Mucosa of descending colon (tissue), 3 donors: Measurements from ENCODE around the gene PLD6. TPM values are rescaled to one million over a fixed set of nuclear protein-coding genes. Genes with fewer than 3 reads are reported as not detected.
"Not testable (repeated sequence)": the region's sequence is repeated elsewhere in the genome, so short reads cannot be mapped to it uniquely, and the experiment has no call there.

Experiments
- ATAC-seq: fragments of 200-7000 bp; cut with Tn5 transposase; one replicate; pipeline ENCODE4 v1.9.1; 2020; ENCODE audit warnings: mild to moderate bottlenecking, moderate library complexity
- DNase-seq, 3 donors: peaks; one replicate each; pipeline ENCODE4 v3.0.0-alpha.2; 2020
- H3K36me3 ChIP-seq: fragments of 200-600 bp; one replicate; pipeline ENCODE4 v1.8.0; 2021; ENCODE audit warnings: low read depth, mild to moderate bottlenecking
- H3K4me1 ChIP-seq: fragments of 200-600 bp; one replicate; pipeline ENCODE4 v1.8.0; 2021; ENCODE audit warnings: low read depth, mild to moderate bottlenecking
- H3K4me3 ChIP-seq: fragments of 200-600 bp; one replicate; pipeline ENCODE4 v1.8.0; 2021; ENCODE audit warnings: mild to moderate bottlenecking
- H3K9me3 ChIP-seq: fragments of 200-600 bp; one replicate; pipeline ENCODE4 v1.8.0; 2021; ENCODE audit warnings: mild to moderate bottlenecking
- CTCF ChIP-seq: fragments of 200-600 bp; IDR thresholded peaks from one replicate; pipeline ENCODE4 v1.8.0; 2022; ENCODE audit warnings: antibody characterized with exemption, mild to moderate bottlenecking
- intact Hi-C, 2 donors: fragments of 100-400 bp; cut with DNase I in 1 of 2; cut with micrococcal nuclease in 1 of 2; formaldehyde crosslinking; loops; one replicate each; pipeline versions ENCODE4 v1.11.0 to v1.11.1; 2022; cut with DNase I, micrococcal nuclease
- total RNA-seq, 3 donors: library from RNA; stranded (reverse); fragmentation: NEBNext Ultra II Directional in 2 of 3; extraction: Animal tissue kit (Norgen Biotek cat#: 25700) in 2 of 3; gene quantifications; one replicate each; pipeline versions ENCODE4 v1.2.1 to v1.2.4, GENCODE V29; 2021 to 2023
- donor health status: DM: no; HTN: no; CAD: no; lungs with moderate emphysema.
- donor health status: DM: no; HTN: no; CAD: no.
- donor health status: DM: no; HTN: yes; CAD: no.

PLD6 gene
- total RNA-seq, 3 donors from 2014 or later = 1.3 to 12.9 (median 2.0) TPM

GRCh38 chr17:17161759-17162158 is 44.4 kb downstream of the PLD6 start:
- TF ChIP-seq CTCF = no peak
- ATAC-seq (no peak), DNase-seq (no peak)
- Histone ChIP-seq H3K36me3 (peaks cover 10% of the 10 kb centered on the region), H3K4me3 (no peak overlapping the region), H3K9me3 (no peaks in the 10 kb centered on the region), H3K4me1 (no peaks in the 10 kb centered on the region)
- intact Hi-C loops = no loop called here

DNA sequence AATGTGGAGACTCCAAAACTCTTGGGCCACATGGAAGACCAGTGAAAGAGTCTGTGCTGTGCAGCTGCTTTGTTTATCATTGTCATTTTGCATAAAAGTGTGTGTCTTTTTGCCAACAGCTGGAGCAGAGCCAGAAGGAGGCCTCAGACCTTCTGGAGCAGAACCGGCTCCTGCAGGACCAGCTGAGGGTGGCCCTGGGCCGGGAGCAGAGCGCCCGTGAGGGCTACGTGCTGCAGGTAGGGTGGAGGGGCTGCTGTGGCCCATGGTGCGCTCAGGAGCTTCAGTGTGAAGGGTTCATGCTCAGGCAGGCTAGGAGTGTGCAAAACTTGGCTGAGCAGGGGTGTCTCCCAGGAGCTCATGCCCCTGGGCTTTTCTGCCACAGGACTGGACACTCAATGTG is 45.0 kb downstream of the PLD6 start:
- no peak for TF ChIP-seq CTCF
- DNase-seq (no peak), ATAC-seq (no peak)
- H3K36me3 ChIP-seq = peaks cover 10% of the 10 kb centered on the region
- intact Hi-C loops = no loop called here
- H3K9me3 ChIP-seq = no peaks in the 10 kb centered on the region
- no peaks in the 10 kb centered on the region for H3K4me1 ChIP-seq
- no peak overlapping the region for H3K4me3 ChIP-seq

- Histone ChIP-seq H3K4me3 (no peak overlapping the region), H3K36me3 (peaks cover 10% of the 10 kb centered on the region), H3K9me3 (no peaks in the 10 kb centered on the region), H3K4me1 (no peaks in the 10 kb centered on the region)
- no peak for ATAC-seq
- intact Hi-C loops = no loop called here
- no peak for TF ChIP-seq CTCF
- no peak for DNase-seq
Measured at GRCh38 chr17:17159571-17159970, 46.6 kb downstream of the PLD6 start.

- H3K4me3 ChIP-seq, ATAC-seq, H3K9me3 ChIP-seq, DNase-seq, intact Hi-C loops, H3K36me3 ChIP-seq, H3K4me1 ChIP-seq: not testable (repeated sequence)
Measured at GRCh38 chr17:17158506-17158905, 47.6 kb downstream of the PLD6 start.

DNA sequence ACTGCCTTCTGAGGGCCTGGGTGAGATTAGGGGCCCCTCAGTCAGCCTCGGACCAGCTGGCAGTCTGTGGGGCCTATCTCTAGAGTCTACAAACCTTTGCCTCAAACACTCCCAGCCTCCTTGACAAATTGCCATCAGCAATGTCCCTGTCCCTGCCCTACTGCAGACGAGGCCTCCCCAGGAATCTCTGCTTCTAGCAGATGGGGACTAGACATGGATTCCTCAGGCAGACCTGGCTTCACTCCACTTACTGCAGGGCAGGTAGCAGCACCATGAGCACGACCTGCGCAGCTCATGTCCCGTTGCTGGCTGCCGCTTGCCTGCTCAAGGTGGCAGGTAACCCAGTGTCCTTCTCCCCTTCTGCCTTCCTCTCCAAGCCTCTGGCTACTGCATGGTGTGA is 49.1 kb downstream of the PLD6 start:
- Histone ChIP-seq H3K4me1 (no peaks in the 10 kb centered on the region), H3K9me3 (no peaks in the 10 kb centered on the region), H3K4me3 (no peak overlapping the region), H3K36me3 (peaks cover 10% of the 10 kb centered on the region)
- no peak for ATAC-seq
- intact Hi-C loops = no loop called here
- no peak for TF ChIP-seq CTCF
- no peak for DNase-seq

DNA sequence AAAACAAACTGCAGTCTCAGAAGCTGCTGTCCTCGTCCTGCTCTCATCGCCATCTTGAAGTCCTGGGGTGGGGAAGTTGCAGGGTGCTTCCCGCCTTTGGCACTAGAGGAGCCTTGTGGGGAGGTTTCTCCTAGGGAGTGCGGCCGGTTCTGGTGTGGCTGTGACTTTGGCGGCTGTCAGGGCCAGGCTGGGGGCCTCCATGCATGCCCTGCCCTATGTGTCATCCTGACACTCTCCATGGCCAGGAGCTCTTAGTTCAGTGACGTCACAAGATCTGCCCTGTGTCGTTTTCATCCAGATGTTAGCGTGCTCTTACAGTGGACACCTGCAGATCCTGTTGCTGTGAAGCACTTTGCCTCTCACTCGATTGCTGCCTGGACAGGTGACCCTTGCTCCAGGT is 49.6 kb downstream of the PLD6 start:
- ATAC-seq = no peak
- DNase-seq = no peak
- Histone ChIP-seq H3K4me3 (no peak overlapping the region), H3K36me3 (peaks cover 10% of the 10 kb centered on the region), H3K4me1 (no peaks in the 10 kb centered on the region), H3K9me3 (no peaks in the 10 kb centered on the region)
- no peak for TF ChIP-seq CTCF
- intact Hi-C loops = no loop called here
